ENCODE results near the gene COL15A1.

GRCh38 chr9:98944734-98945074 is 997 bp downstream of the COL15A1 start:
- TF ChIP-seq EZH2 (IDR thresholded peaks at IDR 0.05; ENCODE audit: borderline replicate concordance, low read depth, low read length, poor library complexity, severe bottlenecking) (no peak), CTCF (conservative IDR thresholded peaks at IDR 0.05; ENCODE audit: low read depth, low read length) (no peak)

Measured in A673 (cell line).